ENCODE measurements around the gene LBX2. TPM values are rescaled to one million over a fixed set of nuclear protein-coding genes. Genes with fewer than 3 reads are reported as not detected.

The LBX2 gene
- total RNA-seq, 1 experiment from 2014 or later: not detected

GRCh38 chr2:74497777-74498499 is 1.5 kb downstream of the LBX2 start:
- H3K27ac ChIP-seq (ENCODE audit: low read depth, low read length, poor library complexity, severe bottlenecking): no peak overlapping the region
- peak overlapping the region; percentile 41 for H3K4me3 ChIP-seq (ENCODE audit: low read depth, low read length, poor library complexity, severe bottlenecking)
- H3K36me3 ChIP-seq (ENCODE audit: insufficient read depth, low read length, poor library complexity, severe bottlenecking): peaks cover 2% of the 10 kb centered on the region
- peaks cover 31% of the 10 kb centered on the region for H3K27me3 ChIP-seq (replicated peaks; ENCODE audit: insufficient read depth, low read depth, low read length, poor library complexity)
- intact Hi-C loops (cut with micrococcal nuclease; ENCODE audit: unreplicated experiment): no loop called here
- POLR2A ChIA-PET (ENCODE audit: low non-redundant PET): no interaction called here
- H3K9me3 ChIP-seq (ENCODE audit: low read depth, low read length, poor library complexity, severe bottlenecking): no peaks in the 10 kb centered on the region
- H3K4me1 ChIP-seq (ENCODE audit: insufficient read depth, low read length, poor library complexity, severe bottlenecking): peaks cover 5% of the 10 kb centered on the region
- CTCF ChIA-PET: interaction anchor here (0.5 kb wide), 1 partner anchor 46 kb away, joined by 5 read pairs; no protein-coding TSS in a partner anchor
- DNase-seq (ENCODE audit: low spot score): no peak
- TF ChIP-seq EZH2 (IDR thresholded peaks at IDR 0.05; ENCODE audit: borderline replicate concordance, low read depth, low read length, poor library complexity, severe bottlenecking) (no peak), CTCF (conservative IDR thresholded peaks at IDR 0.05; ENCODE audit: low read depth, low read length) (no peak)
- no TSS peak for BruUV-seq (replicated peaks)

GRCh38 chr2:74496997-74497776 is 2.2 kb downstream of the LBX2 start:
- DNase-seq (ENCODE audit: low spot score): no peak
- peaks cover 5% of the 10 kb centered on the region for H3K4me1 ChIP-seq (ENCODE audit: insufficient read depth, low read length, poor library complexity, severe bottlenecking)
- H3K9me3 ChIP-seq (ENCODE audit: low read depth, low read length, poor library complexity, severe bottlenecking): no peaks in the 10 kb centered on the region
- CTCF ChIA-PET: interaction anchor here (0.5 kb wide), 1 partner anchor 45 kb away, joined by 5 read pairs; no protein-coding TSS in a partner anchor
- no peak overlapping the region for H3K4me3 ChIP-seq (ENCODE audit: low read depth, low read length, poor library complexity, severe bottlenecking)
- H3K27me3 ChIP-seq (replicated peaks; ENCODE audit: insufficient read depth, low read depth, low read length, poor library complexity): peaks cover 31% of the 10 kb centered on the region
- POLR2A ChIA-PET (ENCODE audit: low non-redundant PET): no interaction called here
- H3K27ac ChIP-seq (ENCODE audit: low read depth, low read length, poor library complexity, severe bottlenecking): no peak overlapping the region
- TF ChIP-seq CTCF (conservative IDR thresholded peaks at IDR 0.05; ENCODE audit: low read depth, low read length) (no peak), EZH2 (IDR thresholded peaks at IDR 0.05; ENCODE audit: borderline replicate concordance, low read depth, low read length, poor library complexity, severe bottlenecking) (no peak)
- intact Hi-C loops (cut with micrococcal nuclease; ENCODE audit: unreplicated experiment): no loop called here
- BruUV-seq (replicated peaks): no TSS peak
- peaks cover 9% of the 10 kb centered on the region for H3K36me3 ChIP-seq (ENCODE audit: insufficient read depth, low read length, poor library complexity, severe bottlenecking)

- intact Hi-C loops (cut with micrococcal nuclease; ENCODE audit: unreplicated experiment): no loop called here
- Histone ChIP-seq H3K4me1 (ENCODE audit: insufficient read depth, low read length, poor library complexity, severe bottlenecking) (peaks cover 5% of the 10 kb centered on the region), H3K9me3 (ENCODE audit: low read depth, low read length, poor library complexity, severe bottlenecking) (no peaks in the 10 kb centered on the region), H3K36me3 (ENCODE audit: insufficient read depth, low read length, poor library complexity, severe bottlenecking) (peaks cover 24% of the 10 kb centered on the region), H3K4me3 (ENCODE audit: low read depth, low read length, poor library complexity, severe bottlenecking) (no peak overlapping the region), H3K27ac (ENCODE audit: low read depth, low read length, poor library complexity, severe bottlenecking) (no peak overlapping the region), H3K27me3 (replicated peaks; ENCODE audit: insufficient read depth, low read depth, low read length, poor library complexity) (peaks cover 30% of the 10 kb centered on the region)
- no peak for DNase-seq (ENCODE audit: low spot score)
- ChIA-PET CTCF (no interaction called here), POLR2A (ENCODE audit: low non-redundant PET) (interaction anchor here (0.6 kb wide), 1 partner anchor 873 kb away, joined by 3 read pairs; no protein-coding TSS in a partner anchor)
- no peak for TF ChIP-seq CTCF (conservative IDR thresholded peaks at IDR 0.05; ENCODE audit: low read depth, low read length)
- no peak for TF ChIP-seq EZH2 (IDR thresholded peaks at IDR 0.05; ENCODE audit: borderline replicate concordance, low read depth, low read length, poor library complexity, severe bottlenecking)
- BruUV-seq (replicated peaks): no TSS peak
Measured at GRCh38 chr2:74495440-74495839, 4.0 kb downstream of the LBX2 start.
